ENCODE results near the gene OR56A4. TPM values are rescaled to one million over a fixed set of nuclear protein-coding genes. Genes with fewer than 3 reads are reported as not detected.

OR56A4 gene, protein sequence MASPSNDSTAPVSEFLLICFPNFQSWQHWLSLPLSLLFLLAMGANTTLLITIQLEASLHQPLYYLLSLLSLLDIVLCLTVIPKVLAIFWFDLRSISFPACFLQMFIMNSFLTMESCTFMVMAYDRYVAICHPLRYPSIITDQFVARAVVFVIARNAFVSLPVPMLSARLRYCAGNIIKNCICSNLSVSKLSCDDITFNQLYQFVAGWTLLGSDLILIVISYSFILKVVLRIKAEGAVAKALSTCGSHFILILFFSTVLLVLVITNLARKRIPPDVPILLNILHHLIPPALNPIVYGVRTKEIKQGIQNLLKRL
- total RNA-seq: not detected

DNA sequence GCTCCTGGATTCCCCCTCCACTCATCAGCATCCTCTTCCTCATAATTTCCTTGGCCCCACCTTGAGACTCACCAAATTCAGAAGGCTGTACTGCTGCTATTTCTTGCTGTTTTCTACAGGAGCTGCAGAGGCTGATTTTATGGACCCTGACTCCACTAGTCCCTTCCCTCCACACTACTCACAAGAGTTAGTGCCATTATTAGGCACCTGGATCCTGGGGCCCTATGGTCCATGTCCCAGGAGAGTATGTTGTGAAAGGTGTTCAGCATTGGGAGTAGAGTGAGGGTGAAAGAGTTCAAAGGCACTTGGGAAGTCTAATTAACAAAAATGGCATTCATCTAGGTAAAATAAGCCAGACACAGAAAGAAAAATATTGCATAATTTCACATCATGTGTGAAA, at the start of gene OR56A4:
Gene OR56A4, minus strand, starts transcription at position 101 of the 400 bp plus-strand sequence. CDS start 3,954 bp downstream, outside the sequence.
- Histone ChIP-seq H3K36me3 (no peaks in the 10 kb centered on the region), H3K9me3 (no peaks in the 10 kb centered on the region), H3K4me1 (no peaks in the 10 kb centered on the region), H3K27ac (no peak within 1 kb of the TSS), H3K4me3 (no peak within 1 kb of the TSS), H3K27me3 (no peaks in the 10 kb centered on the region)
- in situ Hi-C loops (cut with MboI; ENCODE audit: low sequenced_read_pairs in 4 of 4): loop anchor here in 2 of 4 donors (25.0 kb wide), 2 partner anchors 305 to 355 kb away; partner anchors contain the start of gene CAVIN3 (in 1 of the 2)
- ATAC-seq (no peak), DNase-seq (no peak)
- TF ChIP-seq POLR2A (IDR thresholded peaks at IDR 0.05): no peak
- TF ChIP-seq, protein P1, sequence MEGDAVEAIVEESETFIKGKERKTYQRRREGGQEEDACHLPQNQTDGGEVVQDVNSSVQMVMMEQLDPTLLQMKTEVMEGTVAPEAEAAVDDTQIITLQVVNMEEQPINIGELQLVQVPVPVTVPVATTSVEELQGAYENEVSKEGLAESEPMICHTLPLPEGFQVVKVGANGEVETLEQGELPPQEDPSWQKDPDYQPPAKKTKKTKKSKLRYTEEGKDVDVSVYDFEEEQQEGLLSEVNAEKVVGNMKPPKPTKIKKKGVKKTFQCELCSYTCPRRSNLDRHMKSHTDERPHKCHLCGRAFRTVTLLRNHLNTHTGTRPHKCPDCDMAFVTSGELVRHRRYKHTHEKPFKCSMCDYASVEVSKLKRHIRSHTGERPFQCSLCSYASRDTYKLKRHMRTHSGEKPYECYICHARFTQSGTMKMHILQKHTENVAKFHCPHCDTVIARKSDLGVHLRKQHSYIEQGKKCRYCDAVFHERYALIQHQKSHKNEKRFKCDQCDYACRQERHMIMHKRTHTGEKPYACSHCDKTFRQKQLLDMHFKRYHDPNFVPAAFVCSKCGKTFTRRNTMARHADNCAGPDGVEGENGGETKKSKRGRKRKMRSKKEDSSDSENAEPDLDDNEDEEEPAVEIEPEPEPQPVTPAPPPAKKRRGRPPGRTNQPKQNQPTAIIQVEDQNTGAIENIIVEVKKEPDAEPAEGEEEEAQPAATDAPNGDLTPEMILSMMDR (IDR thresholded peaks at IDR 0.05 in 4 of 5, conservative IDR thresholded peaks at IDR 0.05 in 1 of 5): no peak
- intact Hi-C loops (cut with DNase I; ENCODE audit: low total_unique reads): no loop called here

DNA sequence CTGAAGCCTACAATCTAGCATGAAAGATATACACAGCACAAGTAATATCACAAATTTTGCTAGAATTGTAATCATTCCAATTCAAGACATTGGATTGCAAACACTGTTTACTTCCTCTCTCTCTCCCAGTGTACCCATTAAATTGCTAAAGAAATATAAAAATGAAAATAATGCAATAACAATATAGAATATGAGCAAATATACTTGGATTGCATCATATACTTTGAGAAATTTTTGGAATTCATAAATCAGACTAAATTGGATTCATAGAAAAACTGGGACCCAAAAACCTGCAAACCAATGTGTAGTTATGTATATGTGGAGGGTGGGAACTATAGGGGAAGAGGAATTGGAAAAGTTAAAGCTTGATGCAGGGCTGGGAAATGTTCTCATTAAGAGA, 48.8 kb upstream of the OR56A4 start:
- no peak overlapping the region for H3K27ac ChIP-seq
- H3K36me3 ChIP-seq: no peaks in the 10 kb centered on the region
- in situ Hi-C loops (cut with MboI; ENCODE audit: low sequenced_read_pairs in 4 of 4) (no loop called here), intact Hi-C loops (cut with DNase I; ENCODE audit: low total_unique reads) (no loop called here)
- H3K4me3 ChIP-seq: no peak overlapping the region
- no peaks in the 10 kb centered on the region for H3K9me3 ChIP-seq
- DNase-seq (no peak), ATAC-seq (no peak)
- H3K4me1 ChIP-seq: no peaks in the 10 kb centered on the region
- TF ChIP-seq POLR2A (IDR thresholded peaks at IDR 0.05): no peak
- TF ChIP-seq, protein P1 (IDR thresholded peaks at IDR 0.05 in 4 of 5, conservative IDR thresholded peaks at IDR 0.05 in 1 of 5): no peak
- H3K27me3 ChIP-seq: no peaks in the 10 kb centered on the region

DNA sequence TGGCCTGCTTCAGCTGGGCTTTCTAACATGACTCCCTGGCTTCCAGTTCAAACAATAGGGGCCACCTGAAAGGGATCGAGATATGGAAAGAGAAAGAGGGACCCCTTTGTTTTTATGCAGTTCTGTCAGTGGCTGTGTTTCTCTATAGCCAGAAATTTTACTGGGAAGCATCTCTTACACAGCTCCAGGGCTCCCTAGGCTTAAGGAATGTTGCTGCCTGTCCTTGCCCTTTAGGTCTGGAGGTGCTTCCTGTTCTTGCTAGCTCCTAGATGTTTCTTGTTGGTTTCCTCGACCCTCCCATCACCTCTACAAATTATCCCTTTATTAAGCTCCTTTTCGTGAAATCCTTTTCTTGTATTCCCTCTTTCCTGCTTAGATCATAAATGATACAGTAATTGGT, 45.6 kb upstream of the OR56A4 start:
- no peaks in the 10 kb centered on the region for H3K4me1 ChIP-seq
- DNase-seq: no peak
- in situ Hi-C loops (cut with MboI; ENCODE audit: low sequenced_read_pairs in 4 of 4): no loop called here
- no peak overlapping the region for H3K27ac ChIP-seq
- no peak for TF ChIP-seq POLR2A (IDR thresholded peaks at IDR 0.05)
- TF ChIP-seq, protein P1 (IDR thresholded peaks at IDR 0.05 in 4 of 5, conservative IDR thresholded peaks at IDR 0.05 in 1 of 5): no peak
- no peak for ATAC-seq
- H3K36me3 ChIP-seq: no peaks in the 10 kb centered on the region
- no peaks in the 10 kb centered on the region for H3K27me3 ChIP-seq
- H3K9me3 ChIP-seq: no peaks in the 10 kb centered on the region
- H3K4me3 ChIP-seq: no peak overlapping the region
- intact Hi-C loops (cut with DNase I; ENCODE audit: low total_unique reads): no loop called here

DNA sequence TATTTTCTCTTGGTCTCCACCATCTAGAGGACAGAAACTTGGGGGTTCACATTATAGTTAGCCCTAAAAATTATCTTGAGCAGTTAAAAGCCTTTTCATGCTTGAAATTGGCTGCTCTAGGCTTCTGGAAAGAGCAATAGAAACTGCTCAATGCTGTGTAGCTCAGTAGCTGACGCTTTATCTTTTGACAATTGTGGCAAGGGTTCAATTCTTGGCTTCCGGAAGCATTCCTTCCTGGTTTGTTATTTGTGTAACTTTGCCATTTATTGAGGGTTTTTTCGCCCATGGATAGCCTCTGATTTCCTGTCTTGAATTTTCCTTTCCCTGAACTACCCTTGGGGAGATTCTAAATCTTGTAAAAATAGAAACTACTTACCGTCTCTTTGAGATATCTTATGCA, 34.1 kb upstream of the OR56A4 start:
- H3K27ac ChIP-seq: no peak overlapping the region
- intact Hi-C loops (cut with DNase I; ENCODE audit: low total_unique reads) (no loop called here), in situ Hi-C loops (cut with MboI; ENCODE audit: low sequenced_read_pairs in 4 of 4) (no loop called here)
- H3K27me3 ChIP-seq: no peaks in the 10 kb centered on the region
- no peak overlapping the region for H3K4me3 ChIP-seq
- H3K36me3 ChIP-seq: no peaks in the 10 kb centered on the region
- ATAC-seq: no peak
- no peaks in the 10 kb centered on the region for H3K9me3 ChIP-seq
- no peak for DNase-seq
- no peaks in the 10 kb centered on the region for H3K4me1 ChIP-seq
- TF ChIP-seq POLR2A (IDR thresholded peaks at IDR 0.05): no peak
- TF ChIP-seq, protein P1 (IDR thresholded peaks at IDR 0.05 in 4 of 5, conservative IDR thresholded peaks at IDR 0.05 in 1 of 5): no peak
